Sigmoid colon (tissue), 7 donors: Measurements from ENCODE around the gene MESD. TPM values are rescaled to one million over a fixed set of nuclear protein-coding genes. Genes with fewer than 3 reads are reported as not detected.
A peak's percentile ranks its signal among the peaks of the same experiment; 100 is the strongest.

Experiments used
- DNase-seq: peaks from one replicate; pipeline ENCODE4 v3.0.0-alpha.2; 2019
- H3K27ac ChIP-seq, 4 donors: fragments of 200-600 bp; sonication (generic); one replicate each; pipeline ENCODE4 v1.5.1; 2016 to 2019; ENCODE audit warnings: mild to moderate bottlenecking in 1 of 4
- H3K27me3 ChIP-seq, 3 donors: fragments of 200-600 bp; sonication (generic); one replicate each; pipeline ENCODE4 v1.5.1; 2019; ENCODE audit warnings: mild to moderate bottlenecking in 1 of 3
- H3K36me3 ChIP-seq, 4 donors: fragments of 200-600 bp; sonication (generic); one replicate each; pipeline ENCODE4 v1.5.1; 2016 to 2019
- H3K4me1 ChIP-seq, 4 donors: fragments of 200-600 bp; sonication (generic); one replicate each; pipeline ENCODE4 v1.5.1; 2017 to 2019
- H3K4me3 ChIP-seq, 4 donors: fragments of 200-600 bp; sonication (generic); one replicate each; pipeline ENCODE4 v1.5.1; 2017 to 2019; ENCODE audit warnings: mild to moderate bottlenecking in 2 of 4, moderate library complexity in 1 of 4
- H3K9me3 ChIP-seq, 4 donors: fragments of 200-600 bp in 3 of 4; sonication (generic) in 3 of 4; one replicate each; pipeline versions ENCODE4 v1.5.1 to v1.6.1; 2013 to 2019
- CTCF ChIP-seq, 4 experiments: fragments of 450-650 bp in 3 of 4; fragments of 200-600 bp in 1 of 4; IDR thresholded peaks; one replicate each; pipeline ENCODE4 v1.5.1; 2016 to 2019; ENCODE audit warnings: antibody characterized with exemption in 4 of 4, mild to moderate bottlenecking in 3 of 4, moderate library complexity in 2 of 4
- EP300 ChIP-seq, 4 donors: sonication (generic); formaldehyde crosslinking; IDR thresholded peaks; one replicate each; pipeline ENCODE4 v1.6.1; 2017; ENCODE audit warnings: antibody characterized with exemption in 4 of 4
- POLR2A ChIP-seq, 2 donors: fragments of 450-650 bp; IDR thresholded peaks; one replicate each; pipeline ENCODE4 v1.6.1; 2016; ENCODE audit warnings: antibody characterized with exemption in 2 of 2, mild to moderate bottlenecking in 2 of 2, moderate library complexity in 2 of 2
- POLR2AphosphoS5 ChIP-seq, 4 donors: sonication (generic); formaldehyde crosslinking; IDR thresholded peaks; one replicate each; pipeline ENCODE4 v1.6.1; 2017; ENCODE audit warnings: antibody characterized with exemption in 4 of 4
- WGBS, 2 donors: extraction: QIAGEN DNeasy Blood & Tissue Kit; methylation state at CpG; one replicate each; pipeline ENCODE4 v1.1.7; 2013; 5-methylcytosine and 5-hydroxymethylcytosine counted together
- intact Hi-C: fragments of 100-400 bp; cut with DNase I; formaldehyde crosslinking; loops from one replicate; pipeline ENCODE4 v1.15.1; 2023
- polyA plus RNA-seq, 3 donors: library from polyadenylated mRNA; stranded (reverse); fragments of 200-250 nt; gene quantifications; one replicate each; pipeline ENCODE4 v1.2.3, GENCODE V29; 2013
- total RNA-seq, 4 donors: library from RNA; depleted of rRNA; stranded (reverse); fragments of >200 nt; gene quantifications; one replicate each; pipeline ENCODE4 v1.1.0, GENCODE V29; 2016
- donor health status: healthy with polysubstance abuse.
- donor health status: Bipolar disorder and iron deficiency.
- donor health status: healthy.

The MESD gene
- total and polyA plus RNA-seq, 7 donors, result 5.4 to 20.8 (median 14.6) TPM

GRCh38 chr15:81002009-81002330, 12.4 kb upstream of the MESD start:
- intact Hi-C loops, result loop anchor here (10.0 kb wide), 1 partner anchor 323 kb away; the partner anchor contains the start of gene STARD5
- TF ChIP-seq CTCF (IDR thresholded peaks at IDR 0.05) (no peak), EP300 (IDR thresholded peaks at IDR 0.05) (no peak), POLR2A (IDR thresholded peaks at IDR 0.05) (no peak), POLR2AphosphoS5 (IDR thresholded peaks at IDR 0.05) (no peak)
- peaks cover 0 to 52% (median 33%) of the 10 kb centered on the region in 4 donors for H3K4me1 ChIP-seq
- no peaks in the 10 kb centered on the region for H3K9me3 ChIP-seq
- peak overlapping the region; percentile 94 to 98 (median 96) for H3K27ac ChIP-seq
- WGBS, 2 donors, result 1 to 7% methylated on average over 42 of the region's 42 CpGs
- DNase-seq, result no peak
- peaks cover 0 to 12% (median 0%) of the 10 kb centered on the region in 4 donors for H3K36me3 ChIP-seq
- H3K27me3 ChIP-seq, result no peaks in the 10 kb centered on the region
- peak overlapping the region; percentile 79 to 88 (median 86) for H3K4me3 ChIP-seq

- 0% methylated on average over 110 of the region's 110 CpGs for WGBS, 2 donors
- H3K4me1 ChIP-seq, result peaks cover 0 to 52% (median 33%) of the 10 kb centered on the region in 4 donors
- peaks cover 0 to 12% (median 0%) of the 10 kb centered on the region in 4 donors for H3K36me3 ChIP-seq
- H3K27me3 ChIP-seq, result no peaks in the 10 kb centered on the region
- no peaks in the 10 kb centered on the region for H3K9me3 ChIP-seq
- TF ChIP-seq CTCF (IDR thresholded peaks at IDR 0.05) (no peak), POLR2AphosphoS5 (IDR thresholded peaks at IDR 0.05) (peak in 3 of 4 donors; percentile 32 to 53 (median 48)), EP300 (IDR thresholded peaks at IDR 0.05) (no peak), POLR2A (IDR thresholded peaks at IDR 0.05) (no peak)
- H3K4me3 ChIP-seq, result peak overlapping the region; percentile 79 to 88 (median 86)
- peak overlapping the region; percentile 94 to 98 (median 96) for H3K27ac ChIP-seq
- DNase-seq, result peak; percentile 79
- intact Hi-C loops, result loop anchor here (1.0 to 10.0 kb wide), 2 partner anchors 12 to 323 kb away; partner anchors contain the start of genes MESD and STARD5
Observed at GRCh38 chr15:81001152-81002008, 11.8 kb upstream of the MESD start.

GRCh38 chr15:81000624-81001151, 11.1 kb upstream of the MESD start, which contains the start of gene TLNRD1:
Gene TLNRD1 (plus strand): TSS chr15:81000923. CDS start chr15:81002272, 1,349 bp downstream.
- peaks cover 0 to 12% (median 0%) of the 10 kb centered on the region in 4 donors for H3K36me3 ChIP-seq
- intact Hi-C loops, result loop anchor here (1.0 to 10.0 kb wide), 2 partner anchors 11 to 324 kb away; partner anchors contain the start of genes MESD and STARD5
- H3K27ac ChIP-seq, result peak within 1 kb of the TSS; percentile 94 to 98 (median 96)
- DNase-seq, result peak; percentile 95
- H3K27me3 ChIP-seq, result no peaks in the 10 kb centered on the region
- no peaks in the 10 kb centered on the region for H3K9me3 ChIP-seq
- peaks cover 0 to 50% (median 30%) of the 10 kb centered on the region in 4 donors for H3K4me1 ChIP-seq
- peak within 1 kb of the TSS; percentile 79 to 88 (median 86) for H3K4me3 ChIP-seq
- WGBS, 2 donors, result 0% methylated on average over 66 of the region's 66 CpGs
- TF ChIP-seq POLR2AphosphoS5 (IDR thresholded peaks at IDR 0.05), result peak; percentile 93 to 98 (median 97)
- TF ChIP-seq EP300 (IDR thresholded peaks at IDR 0.05), result no peak
- TF ChIP-seq CTCF (IDR thresholded peaks at IDR 0.05), result no peak
- peak; percentile 85 to 94 for TF ChIP-seq POLR2A (IDR thresholded peaks at IDR 0.05)

- 0 to 1% methylated on average over 21 of the region's 21 CpGs for WGBS, 2 donors
- TF ChIP-seq POLR2A (IDR thresholded peaks at IDR 0.05) (no peak), EP300 (IDR thresholded peaks at IDR 0.05) (no peak), CTCF (IDR thresholded peaks at IDR 0.05) (no peak), POLR2AphosphoS5 (IDR thresholded peaks at IDR 0.05) (no peak)
- Histone ChIP-seq H3K9me3 (no peaks in the 10 kb centered on the region), H3K4me1 (peaks cover 0 to 45% (median 27%) of the 10 kb centered on the region in 4 donors), H3K4me3 (peak overlapping the region; percentile 79 to 88 (median 86)), H3K36me3 (peaks cover 0 to 12% (median 0%) of the 10 kb centered on the region in 4 donors), H3K27ac (peak overlapping the region; percentile 94 to 98 (median 96)), H3K27me3 (no peaks in the 10 kb centered on the region)
- no peak for DNase-seq
- intact Hi-C loops, result loop anchor here (10.0 kb wide), 1 partner anchor 325 kb away; the partner anchor contains the start of gene STARD5
Observed at GRCh38 chr15:81000144-81000623, 10.6 kb upstream of the MESD start.
